ENCODE data around the gene NTNG1.

Gene NTNG1

DNA sequence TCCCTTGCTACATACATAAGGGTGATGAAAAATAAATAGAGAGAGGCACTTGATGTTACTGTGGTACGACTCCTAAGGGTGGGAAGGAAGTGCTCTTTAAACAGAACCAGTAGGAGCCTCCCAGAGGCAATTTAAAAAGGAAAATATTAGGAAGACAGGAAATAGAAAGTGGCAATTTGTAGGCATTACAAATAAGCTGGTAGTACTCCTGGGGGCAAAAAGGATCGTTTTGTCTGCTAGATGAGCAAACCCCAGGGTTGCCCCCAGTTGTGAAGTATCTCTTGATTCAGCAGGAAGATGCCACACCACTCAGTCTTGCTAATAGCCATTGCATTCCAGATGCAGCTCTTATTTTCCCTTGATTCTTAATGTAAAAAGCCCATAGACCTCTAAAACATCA is 303.0 kb downstream of the NTNG1 start:
- no peak for DNase-seq (ENCODE audit: extremely low read depth in 1 of 2, low read depth in 1 of 2)

- no peak for DNase-seq (ENCODE audit: extremely low read depth in 1 of 2, low read depth in 1 of 2)
These were observed 303.5 kb downstream of the NTNG1 start for GRCh38 chr1:107444302-107444701.

DNA sequence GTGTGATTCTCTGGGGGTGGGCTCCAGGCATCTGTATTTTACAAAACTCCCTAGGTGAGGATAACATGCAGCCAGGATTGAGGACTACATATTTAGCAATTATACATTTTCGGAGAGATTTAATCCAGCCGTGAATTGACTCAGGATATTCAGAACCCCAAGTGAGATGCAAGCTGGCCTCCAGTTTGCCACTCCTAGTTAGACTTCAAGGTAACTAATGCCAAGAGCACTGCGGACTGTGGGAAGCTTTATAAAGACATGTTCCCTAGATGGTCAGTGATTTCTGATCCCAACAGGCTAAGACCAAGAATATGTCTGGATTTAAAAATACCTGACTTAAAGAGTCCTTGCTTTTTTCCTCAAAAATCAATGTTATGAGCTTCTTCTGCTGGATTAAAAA is 308.5 kb downstream of the NTNG1 start:
- DNase-seq (ENCODE audit: extremely low read depth in 1 of 2, low read depth in 1 of 2) = no peak

DNA sequence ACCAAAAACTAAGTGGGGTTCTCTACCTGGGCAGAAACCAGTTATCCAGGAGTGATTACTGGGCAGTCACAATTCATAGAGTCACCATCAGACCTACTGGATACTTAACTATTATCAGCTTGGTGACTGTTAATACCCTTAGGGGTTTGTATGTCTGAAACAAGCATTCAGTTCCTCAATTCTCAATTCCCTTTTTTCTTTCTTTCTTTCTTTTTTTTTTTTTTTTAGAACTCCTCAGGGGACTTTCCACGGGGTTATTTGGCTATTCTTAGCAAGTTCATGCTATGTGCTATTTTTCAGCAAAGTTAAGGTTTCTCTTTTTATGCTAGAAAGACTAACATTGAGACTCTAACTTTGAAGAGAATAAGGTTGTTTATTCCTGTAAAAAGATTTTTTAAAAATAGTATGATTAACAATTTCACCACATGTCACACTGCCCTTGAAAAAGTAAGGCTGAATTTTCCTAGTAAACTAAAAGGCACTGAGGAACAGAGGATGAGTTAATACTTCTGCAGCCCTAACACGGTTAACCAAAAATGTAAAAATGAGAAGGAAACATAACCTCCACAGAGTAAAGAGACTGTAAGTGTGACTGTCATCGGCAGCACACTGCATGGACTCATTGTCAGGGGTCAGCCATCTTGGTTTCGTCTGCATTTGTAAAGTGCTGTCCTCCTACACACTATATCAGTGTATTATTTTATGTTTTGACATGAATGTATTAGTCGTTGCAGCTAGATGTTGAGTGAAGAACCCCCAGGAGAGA is 310.2 kb downstream of the NTNG1 start:
- no peak for DNase-seq (ENCODE audit: extremely low read depth in 1 of 2, low read depth in 1 of 2)

- no peak for DNase-seq (ENCODE audit: extremely low read depth in 1 of 2, low read depth in 1 of 2)
These were observed 310.9 kb downstream of the NTNG1 start for GRCh38 chr1:107451715-107452114.

GRCh38 chr1:107454791-107455190 is 314.0 kb downstream of the NTNG1 start:
- no peak for DNase-seq (ENCODE audit: extremely low read depth in 1 of 2, low read depth in 1 of 2)

DNA sequence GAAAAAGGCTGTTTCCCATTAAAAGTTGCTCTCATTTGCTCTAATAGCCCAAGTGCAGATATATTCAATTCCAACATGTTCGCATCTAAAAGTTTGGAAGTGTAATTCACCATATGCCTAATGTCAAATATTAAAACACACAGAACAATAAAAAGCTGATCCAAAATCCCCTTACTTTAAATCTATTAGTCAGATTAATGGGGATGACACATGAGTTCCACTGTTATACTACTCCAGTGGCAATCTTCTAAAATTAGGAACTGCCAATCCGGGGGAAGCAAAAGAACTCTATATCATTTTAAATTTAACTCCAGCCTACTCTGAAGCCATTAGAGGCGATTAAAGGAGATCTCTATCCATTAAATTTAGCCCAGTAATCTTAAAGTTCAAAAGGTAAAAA is 317.1 kb downstream of the NTNG1 start:
- DNase-seq (ENCODE audit: extremely low read depth in 1 of 2, low read depth in 1 of 2) = no peak

GRCh38 chr1:107459204-107459904 is 318.5 kb downstream of the NTNG1 start:
- DNase-seq (ENCODE audit: extremely low read depth in 1 of 2, low read depth in 1 of 2) = no peak

- no peak for DNase-seq (ENCODE audit: extremely low read depth in 1 of 2, low read depth in 1 of 2)
These were observed 319.2 kb downstream of the NTNG1 start for GRCh38 chr1:107460035-107460434.

DNA sequence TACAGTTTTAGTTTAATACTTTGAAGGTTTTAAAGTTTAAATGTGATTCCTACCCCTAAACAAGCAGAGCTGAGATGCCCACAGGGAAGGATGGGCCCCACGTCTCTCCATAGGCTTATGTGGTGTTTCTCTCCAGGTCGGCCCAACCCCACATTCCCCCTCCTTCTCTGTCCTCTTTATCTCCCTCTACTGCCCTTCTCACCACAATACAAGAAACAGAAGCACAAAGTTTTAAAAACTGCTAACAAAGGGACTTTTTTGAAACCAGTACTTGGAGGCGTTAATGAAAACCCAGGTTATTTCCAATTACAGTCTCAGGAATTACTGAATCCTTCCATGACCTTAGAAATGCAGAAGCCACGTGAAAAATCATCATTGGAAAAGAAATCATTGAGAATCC is 324.0 kb downstream of the NTNG1 start:
- no peak for DNase-seq (ENCODE audit: extremely low read depth in 1 of 2, low read depth in 1 of 2)

- no peak for DNase-seq (ENCODE audit: extremely low read depth in 1 of 2, low read depth in 1 of 2)
These were observed 326.4 kb downstream of the NTNG1 start for GRCh38 chr1:107467286-107467685.

- no peak for DNase-seq (ENCODE audit: extremely low read depth in 1 of 2, low read depth in 1 of 2)
These were observed 327.0 kb downstream of the NTNG1 start for GRCh38 chr1:107467811-107468210.

DNA sequence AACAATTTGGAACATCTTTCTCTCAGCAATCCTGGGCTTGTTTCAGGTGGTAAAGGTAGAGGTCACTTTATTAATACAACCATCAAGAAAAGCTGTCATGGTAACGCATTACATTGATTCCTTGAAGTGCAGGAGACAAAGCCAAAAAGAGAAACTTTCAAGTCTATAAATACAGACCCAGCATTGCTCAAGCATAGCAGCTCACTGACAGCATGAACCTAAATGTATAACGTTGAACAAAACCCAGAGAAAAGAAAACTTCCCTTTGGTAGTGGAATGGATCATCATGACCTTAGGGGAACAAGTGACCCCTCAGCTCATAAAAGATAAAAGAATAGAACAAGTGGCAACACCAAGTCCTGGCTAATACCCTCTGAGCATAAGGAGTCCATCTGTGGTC is 332.2 kb downstream of the NTNG1 start:
- no peak for DNase-seq (ENCODE audit: extremely low read depth in 1 of 2, low read depth in 1 of 2)

- DNase-seq (ENCODE audit: extremely low read depth in 1 of 2, low read depth in 1 of 2) = no peak
These were observed 334.2 kb downstream of the NTNG1 start for GRCh38 chr1:107474877-107475612.

DNA sequence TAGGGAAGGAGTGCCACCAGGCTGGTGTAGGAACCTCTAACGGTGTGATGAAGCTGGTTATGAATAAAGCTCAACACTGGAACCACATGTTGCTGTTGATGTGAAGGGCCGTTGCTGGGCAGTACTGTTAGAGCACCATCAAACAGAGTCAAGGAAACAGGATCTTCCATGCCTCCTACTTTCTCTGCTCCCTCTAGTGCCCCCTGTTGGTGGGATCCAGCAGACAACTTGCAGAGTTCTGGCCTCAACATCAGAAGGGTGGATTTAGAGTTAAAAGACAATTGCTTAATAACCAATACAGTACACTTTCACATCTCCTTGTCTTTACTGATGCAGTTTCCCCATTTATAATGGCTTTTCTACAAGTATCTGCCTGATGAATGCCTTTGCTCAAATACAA is 336.4 kb downstream of the NTNG1 start:
- no peak for DNase-seq (ENCODE audit: extremely low read depth in 1 of 2, low read depth in 1 of 2)

GRCh38 chr1:107479865-107480350 is 339.1 kb downstream of the NTNG1 start:
- no peak for DNase-seq (ENCODE audit: extremely low read depth in 1 of 2, low read depth in 1 of 2)

DNA sequence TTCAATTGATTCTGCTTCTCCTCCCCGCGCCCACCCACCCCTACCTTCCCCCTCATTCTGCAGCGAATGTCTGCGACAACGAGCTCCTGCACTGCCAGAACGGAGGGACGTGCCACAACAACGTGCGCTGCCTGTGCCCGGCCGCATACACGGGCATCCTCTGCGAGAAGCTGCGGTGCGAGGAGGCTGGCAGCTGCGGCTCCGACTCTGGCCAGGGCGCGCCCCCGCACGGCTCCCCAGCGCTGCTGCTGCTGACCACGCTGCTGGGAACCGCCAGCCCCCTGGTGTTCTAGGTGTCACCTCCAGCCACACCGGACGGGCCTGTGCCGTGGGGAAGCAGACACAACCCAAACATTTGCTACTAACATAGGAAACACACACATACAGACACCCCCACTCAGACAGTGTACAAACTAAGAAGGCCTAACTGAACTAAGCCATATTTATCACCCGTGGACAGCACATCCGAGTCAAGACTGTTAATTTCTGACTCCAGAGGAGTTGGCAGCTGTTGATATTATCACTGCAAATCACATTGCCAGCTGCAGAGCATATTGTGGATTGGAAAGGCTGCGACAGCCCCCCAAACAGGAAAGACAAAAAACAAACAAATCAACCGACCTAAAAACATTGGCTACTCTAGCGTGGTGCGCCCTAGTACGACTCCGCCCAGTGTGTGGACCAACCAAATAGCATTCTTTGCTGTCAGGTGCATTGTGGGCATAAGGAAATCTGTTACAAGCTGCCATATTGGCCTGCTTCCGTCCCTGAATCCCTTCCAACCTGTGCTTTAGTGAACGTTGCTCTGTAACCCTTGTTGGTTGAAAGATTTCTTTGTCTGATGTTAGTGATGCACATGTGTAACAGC is 339.9 kb downstream of the NTNG1 start:
- DNase-seq (ENCODE audit: extremely low read depth in 1 of 2, low read depth in 1 of 2) = no peak

DNA sequence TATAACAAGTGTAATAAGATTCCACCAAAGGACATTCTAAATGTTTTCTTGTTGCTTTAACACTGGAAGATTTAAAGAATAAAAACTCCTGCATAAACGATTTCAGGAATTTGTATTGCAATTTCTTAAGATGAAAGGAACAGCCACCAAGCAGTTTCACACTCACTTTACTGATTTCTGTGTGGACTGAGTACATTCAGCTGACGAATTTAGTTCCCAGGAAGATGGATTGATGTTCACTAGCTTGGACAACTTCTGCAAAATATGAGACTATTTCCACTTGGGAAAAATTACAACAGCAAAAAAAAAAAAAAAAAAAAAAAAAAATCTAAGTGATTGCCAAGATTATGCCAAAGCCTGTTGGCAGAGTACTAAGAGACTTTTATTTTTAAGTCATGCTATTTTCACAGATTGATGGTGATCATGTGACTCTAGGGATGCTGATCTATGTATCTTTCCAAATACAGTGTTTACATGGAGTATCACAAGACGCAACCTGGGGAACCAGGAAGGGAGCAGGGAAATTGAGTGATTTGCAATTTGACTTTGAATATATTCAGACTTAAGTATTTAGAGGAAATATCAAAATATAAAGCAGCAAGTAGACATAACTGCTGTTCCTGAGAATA is 341.0 kb downstream of the NTNG1 start:
- no peak for DNase-seq (ENCODE audit: extremely low read depth in 1 of 2, low read depth in 1 of 2)

- no peak for DNase-seq (ENCODE audit: extremely low read depth in 1 of 2, low read depth in 1 of 2)
These were observed 343.1 kb downstream of the NTNG1 start for GRCh38 chr1:107483949-107484348.

DNA sequence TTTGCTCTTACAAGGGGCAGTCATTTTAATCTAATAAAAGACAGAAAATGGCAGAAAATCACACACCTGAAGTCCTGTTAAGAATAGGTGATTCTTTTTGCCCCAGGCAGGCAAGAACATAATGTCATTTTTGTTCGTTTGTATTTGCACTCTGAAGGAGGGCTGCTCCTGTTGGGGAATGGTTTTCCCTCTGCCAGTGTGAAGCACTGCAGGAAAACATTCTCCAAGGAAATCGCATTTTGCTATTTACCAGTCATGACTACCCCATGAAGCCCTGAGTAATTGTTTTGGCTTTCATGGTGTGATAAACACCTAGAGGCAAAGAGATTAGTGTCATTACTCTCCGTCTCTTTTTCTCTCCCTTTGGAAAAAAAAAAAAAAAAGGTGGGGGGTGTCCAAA is 345.5 kb downstream of the NTNG1 start:
- no peak for DNase-seq (ENCODE audit: extremely low read depth in 1 of 2, low read depth in 1 of 2)
